ENCODE results near the gene NCKAP1.
"Not testable (repeated sequence)": the region's sequence is repeated elsewhere in the genome, so short reads cannot be mapped to it uniquely, and the experiment has no call there.

Gene NCKAP1

DNA sequence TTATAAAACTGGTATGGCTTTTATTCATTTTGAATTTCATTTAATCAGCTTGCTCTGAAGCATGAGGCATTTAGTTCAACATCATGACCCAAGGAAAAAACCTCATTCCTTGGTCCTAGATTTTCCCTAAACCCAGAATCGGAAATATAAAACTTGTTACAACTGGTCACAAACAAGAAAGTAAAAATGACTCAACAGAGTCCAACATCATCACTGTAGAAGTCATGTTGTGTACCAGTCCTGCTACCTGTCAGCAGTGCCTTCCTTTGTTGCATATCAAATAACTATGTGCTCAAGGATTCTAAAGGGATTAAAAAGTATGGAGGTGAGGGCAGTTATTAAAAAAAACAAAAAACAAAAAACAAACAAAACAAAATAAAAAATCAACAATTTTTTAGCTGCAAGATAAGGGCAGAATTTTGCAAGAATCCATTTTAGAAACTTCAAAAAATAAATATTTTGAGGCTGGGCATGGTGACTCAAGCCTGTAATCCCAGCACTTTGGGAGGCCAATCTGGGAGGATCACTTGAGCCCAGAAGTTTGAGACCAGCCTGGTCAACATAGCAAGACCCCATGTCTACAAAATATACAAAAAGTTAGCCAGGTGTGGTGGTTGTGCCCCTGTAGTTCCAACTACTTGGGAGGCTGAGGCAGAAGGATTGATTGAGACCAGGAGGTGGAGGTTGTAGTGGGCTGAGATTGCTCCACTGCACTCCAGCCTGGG, 18.4 kb downstream of the NCKAP1 start:
- no peak overlapping the region for H3K27ac ChIP-seq (ENCODE audit: low read length)
- no peak overlapping the region for H3K9ac ChIP-seq (ENCODE audit: low read depth, low read length)
- H4K20me1 ChIP-seq (ENCODE audit: insufficient read depth, low read length) = no peaks in the 10 kb centered on the region
- DNase-seq (no peak), ATAC-seq (ENCODE audit: insufficient read depth, low read depth) (no peak)
- no peak overlapping the region for H3K4me2 ChIP-seq (ENCODE audit: insufficient read depth, low read length)
- no peaks in the 10 kb centered on the region for H3K4me1 ChIP-seq (ENCODE audit: insufficient read depth, low read length)
- H3K36me3 ChIP-seq (ENCODE audit: insufficient read depth, low read length) = no peaks in the 10 kb centered on the region
- H3K9me3 ChIP-seq (ENCODE audit: insufficient read depth, low read length, severe bottlenecking) = no peaks in the 10 kb centered on the region
- peaks cover 6% of the 10 kb centered on the region for H3K27me3 ChIP-seq (ENCODE audit: insufficient read depth, low read length, poor library complexity)
- TF ChIP-seq, protein P1, sequence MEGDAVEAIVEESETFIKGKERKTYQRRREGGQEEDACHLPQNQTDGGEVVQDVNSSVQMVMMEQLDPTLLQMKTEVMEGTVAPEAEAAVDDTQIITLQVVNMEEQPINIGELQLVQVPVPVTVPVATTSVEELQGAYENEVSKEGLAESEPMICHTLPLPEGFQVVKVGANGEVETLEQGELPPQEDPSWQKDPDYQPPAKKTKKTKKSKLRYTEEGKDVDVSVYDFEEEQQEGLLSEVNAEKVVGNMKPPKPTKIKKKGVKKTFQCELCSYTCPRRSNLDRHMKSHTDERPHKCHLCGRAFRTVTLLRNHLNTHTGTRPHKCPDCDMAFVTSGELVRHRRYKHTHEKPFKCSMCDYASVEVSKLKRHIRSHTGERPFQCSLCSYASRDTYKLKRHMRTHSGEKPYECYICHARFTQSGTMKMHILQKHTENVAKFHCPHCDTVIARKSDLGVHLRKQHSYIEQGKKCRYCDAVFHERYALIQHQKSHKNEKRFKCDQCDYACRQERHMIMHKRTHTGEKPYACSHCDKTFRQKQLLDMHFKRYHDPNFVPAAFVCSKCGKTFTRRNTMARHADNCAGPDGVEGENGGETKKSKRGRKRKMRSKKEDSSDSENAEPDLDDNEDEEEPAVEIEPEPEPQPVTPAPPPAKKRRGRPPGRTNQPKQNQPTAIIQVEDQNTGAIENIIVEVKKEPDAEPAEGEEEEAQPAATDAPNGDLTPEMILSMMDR (IDR thresholded peaks at IDR 0.05; ENCODE audit: borderline replicate concordance, extremely low read depth, low read length, poor library complexity, severe bottlenecking) = no peak
- TF ChIP-seq EZH2 (IDR thresholded peaks at IDR 0.05; ENCODE audit: borderline replicate concordance, low read depth, low read length, severe bottlenecking) = no peak
- no peaks in the 10 kb centered on the region for H3K79me2 ChIP-seq (ENCODE audit: insufficient read depth, low read length)
- no peak overlapping the region for H3K4me3 ChIP-seq (ENCODE audit: low read depth in 1 of 2, low read length in 2 of 2)
- no peak overlapping the region for H2AFZ ChIP-seq (ENCODE audit: low read depth, low read length)

GRCh38 chr2:183017845-183018244, 20.4 kb downstream of the NCKAP1 start:
- not testable (repeated sequence) for H3K27me3 ChIP-seq (ENCODE audit: insufficient read depth, low read length, poor library complexity); H3K4me1 ChIP-seq (ENCODE audit: insufficient read depth, low read length); H3K4me3 ChIP-seq (ENCODE audit: low read depth in 1 of 2, low read length in 2 of 2); DNase-seq; H3K4me2 ChIP-seq (ENCODE audit: insufficient read depth, low read length); ATAC-seq (ENCODE audit: insufficient read depth, low read depth); H3K9me3 ChIP-seq (ENCODE audit: insufficient read depth, low read length, severe bottlenecking); H2AFZ ChIP-seq (ENCODE audit: low read depth, low read length); H3K36me3 ChIP-seq (ENCODE audit: insufficient read depth, low read length); H3K9ac ChIP-seq (ENCODE audit: low read depth, low read length); H4K20me1 ChIP-seq (ENCODE audit: insufficient read depth, low read length); H3K27ac ChIP-seq (ENCODE audit: low read length); H3K79me2 ChIP-seq (ENCODE audit: insufficient read depth, low read length)

DNA sequence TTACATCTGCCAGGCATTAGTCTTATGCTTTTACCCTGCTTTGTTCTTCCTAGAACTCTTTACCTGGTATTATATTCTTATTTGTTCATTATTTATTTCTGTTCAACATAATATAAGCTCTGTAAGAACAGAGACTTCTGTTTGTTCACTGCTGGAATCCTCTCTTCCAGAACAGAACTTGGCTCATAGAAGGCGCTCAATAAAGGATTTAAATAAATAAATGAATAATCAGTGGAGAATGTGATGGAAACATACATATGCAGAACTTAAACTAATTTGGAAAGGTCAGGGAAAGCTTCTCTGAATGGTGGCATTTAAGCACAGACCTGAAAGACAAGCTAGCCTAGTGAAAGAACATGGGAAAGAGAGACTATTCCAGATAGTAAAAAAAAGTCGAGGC, 24.3 kb downstream of the NCKAP1 start:
- Histone ChIP-seq H3K27me3 (ENCODE audit: insufficient read depth, low read length, poor library complexity) (no peaks in the 10 kb centered on the region), H3K4me2 (ENCODE audit: insufficient read depth, low read length) (no peak overlapping the region), H3K79me2 (ENCODE audit: insufficient read depth, low read length) (no peaks in the 10 kb centered on the region), H3K9me3 (ENCODE audit: insufficient read depth, low read length, severe bottlenecking) (no peaks in the 10 kb centered on the region), H3K9ac (ENCODE audit: low read depth, low read length) (no peak overlapping the region), H2AFZ (ENCODE audit: low read depth, low read length) (no peak overlapping the region), H4K20me1 (ENCODE audit: insufficient read depth, low read length) (no peaks in the 10 kb centered on the region), H3K36me3 (ENCODE audit: insufficient read depth, low read length) (no peaks in the 10 kb centered on the region), H3K4me3 (ENCODE audit: low read depth in 1 of 2, low read length in 2 of 2) (no peak overlapping the region), H3K27ac (ENCODE audit: low read length) (no peak overlapping the region), H3K4me1 (ENCODE audit: insufficient read depth, low read length) (no peaks in the 10 kb centered on the region)
- TF ChIP-seq EZH2 (IDR thresholded peaks at IDR 0.05; ENCODE audit: borderline replicate concordance, low read depth, low read length, severe bottlenecking) = no peak
- TF ChIP-seq, protein P1 (IDR thresholded peaks at IDR 0.05; ENCODE audit: borderline replicate concordance, extremely low read depth, low read length, poor library complexity, severe bottlenecking) = no peak
- no peak for ATAC-seq (ENCODE audit: insufficient read depth, low read depth)
- no peak for DNase-seq

- Histone ChIP-seq H3K9ac (ENCODE audit: low read depth, low read length) (no peak overlapping the region), H4K20me1 (ENCODE audit: insufficient read depth, low read length) (no peaks in the 10 kb centered on the region), H3K4me1 (ENCODE audit: insufficient read depth, low read length) (no peaks in the 10 kb centered on the region), H3K9me3 (ENCODE audit: insufficient read depth, low read length, severe bottlenecking) (no peaks in the 10 kb centered on the region), H3K4me2 (ENCODE audit: insufficient read depth, low read length) (no peak overlapping the region), H3K4me3 (ENCODE audit: low read depth in 1 of 2, low read length in 2 of 2) (no peak overlapping the region), H2AFZ (ENCODE audit: low read depth, low read length) (no peak overlapping the region), H3K27me3 (ENCODE audit: insufficient read depth, low read length, poor library complexity) (no peaks in the 10 kb centered on the region), H3K27ac (ENCODE audit: low read length) (no peak overlapping the region), H3K79me2 (ENCODE audit: insufficient read depth, low read length) (no peaks in the 10 kb centered on the region), H3K36me3 (ENCODE audit: insufficient read depth, low read length) (no peaks in the 10 kb centered on the region)
- no peak for ATAC-seq (ENCODE audit: insufficient read depth, low read depth)
- DNase-seq = no peak
- TF ChIP-seq, protein P1 (IDR thresholded peaks at IDR 0.05; ENCODE audit: borderline replicate concordance, extremely low read depth, low read length, poor library complexity, severe bottlenecking) = no peak
- no peak for TF ChIP-seq EZH2 (IDR thresholded peaks at IDR 0.05; ENCODE audit: borderline replicate concordance, low read depth, low read length, severe bottlenecking)
Observed at GRCh38 chr2:183011743-183012142, 26.5 kb downstream of the NCKAP1 start.
